Progenitor cell of endocrine pancreas (in vitro differentiated cells): ENCODE measurements around the gene TPPP3. TPM values are rescaled to one million over a fixed set of nuclear protein-coding genes. Genes with fewer than 3 reads are reported as not detected.
"Not testable (repeated sequence)": the region's sequence is repeated elsewhere in the genome, so short reads cannot be mapped to it uniquely, and the experiment has no call there.

ENCODE experiments used
- DNase-seq: peaks from one replicate; pipeline ENCODE4 v3.0.0; 2021; ENCODE audit warnings: low spot score; ENCODE audit not compliant: unreplicated experiment
- H3K27ac Mint-ChIP-seq: 2 replicates; pipeline ENCODE4 v1.8.0; 2021; ENCODE audit warnings: mild to moderate bottlenecking, moderate library complexity, mixed read lengths
- H3K27me3 Mint-ChIP-seq: 2 replicates; pipeline ENCODE4 v1.8.0; 2021; ENCODE audit warnings: mixed read lengths
- H3K36me3 Mint-ChIP-seq: 2 replicates; pipeline ENCODE4 v1.8.0; 2022; ENCODE audit warnings: mixed read lengths; ENCODE audit not compliant: insufficient read depth
- H3K4me1 Mint-ChIP-seq: 2 replicates; pipeline ENCODE4 v1.8.0; 2021; ENCODE audit warnings: low read depth, mixed read lengths
- H3K4me3 Mint-ChIP-seq: 2 replicates; pipeline ENCODE4 v1.8.0; 2021; ENCODE audit warnings: low read depth, mild to moderate bottlenecking, moderate library complexity, mixed read lengths
- H3K9me3 Mint-ChIP-seq: 2 replicates; pipeline ENCODE4 v1.8.0; 2021; ENCODE audit warnings: low read depth, mixed read lengths
- total RNA-seq: library from RNA; stranded (reverse); gene quantifications from 2 replicates; pipeline ENCODE4 v1.2.1, GENCODE V29; 2021
- TF ChIP-seq, protein P1 (sequence below): fragments of 200-600 bp; sonication (generic); IDR thresholded peaks from one replicate; pipeline ENCODE4 v1.5.0; 2021; ENCODE audit warnings: antibody characterized with exemption, mild to moderate bottlenecking; ENCODE audit not compliant: unreplicated experiment

TPPP3 gene
- total RNA-seq, 1 donor from 2014 or later = 17.5 TPM

DNA sequence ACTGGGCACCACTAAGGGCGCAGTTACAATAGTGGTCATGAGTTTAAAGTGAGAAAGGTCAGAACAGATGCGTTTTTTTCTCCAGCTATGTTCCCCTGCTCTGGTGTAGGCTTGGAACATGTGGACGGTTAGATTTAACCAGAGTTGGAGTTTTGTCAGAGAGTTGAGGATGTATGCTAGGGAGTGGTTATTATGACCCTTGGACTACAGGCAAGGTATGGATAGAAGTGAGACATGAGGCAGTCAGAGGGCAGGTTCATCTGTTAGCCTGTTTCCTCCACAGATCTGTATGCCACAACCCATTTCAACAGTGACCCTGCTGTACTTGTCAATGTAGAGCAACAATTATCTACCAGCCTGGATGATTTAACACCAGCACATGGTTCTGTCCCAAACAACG, 22.6 kb downstream of the TPPP3 start:
- no peaks in the 10 kb centered on the region for H3K36me3 Mint-ChIP-seq
- no peaks in the 10 kb centered on the region for H3K27me3 Mint-ChIP-seq
- H3K4me3 Mint-ChIP-seq = no peak overlapping the region
- no peaks in the 10 kb centered on the region for H3K9me3 Mint-ChIP-seq
- H3K4me1 Mint-ChIP-seq = peaks cover 4% of the 10 kb centered on the region
- no peak overlapping the region for H3K27ac Mint-ChIP-seq
- TF ChIP-seq, protein P1, sequence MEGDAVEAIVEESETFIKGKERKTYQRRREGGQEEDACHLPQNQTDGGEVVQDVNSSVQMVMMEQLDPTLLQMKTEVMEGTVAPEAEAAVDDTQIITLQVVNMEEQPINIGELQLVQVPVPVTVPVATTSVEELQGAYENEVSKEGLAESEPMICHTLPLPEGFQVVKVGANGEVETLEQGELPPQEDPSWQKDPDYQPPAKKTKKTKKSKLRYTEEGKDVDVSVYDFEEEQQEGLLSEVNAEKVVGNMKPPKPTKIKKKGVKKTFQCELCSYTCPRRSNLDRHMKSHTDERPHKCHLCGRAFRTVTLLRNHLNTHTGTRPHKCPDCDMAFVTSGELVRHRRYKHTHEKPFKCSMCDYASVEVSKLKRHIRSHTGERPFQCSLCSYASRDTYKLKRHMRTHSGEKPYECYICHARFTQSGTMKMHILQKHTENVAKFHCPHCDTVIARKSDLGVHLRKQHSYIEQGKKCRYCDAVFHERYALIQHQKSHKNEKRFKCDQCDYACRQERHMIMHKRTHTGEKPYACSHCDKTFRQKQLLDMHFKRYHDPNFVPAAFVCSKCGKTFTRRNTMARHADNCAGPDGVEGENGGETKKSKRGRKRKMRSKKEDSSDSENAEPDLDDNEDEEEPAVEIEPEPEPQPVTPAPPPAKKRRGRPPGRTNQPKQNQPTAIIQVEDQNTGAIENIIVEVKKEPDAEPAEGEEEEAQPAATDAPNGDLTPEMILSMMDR = no peak
- no peak for DNase-seq

- TF ChIP-seq, protein P1 = no peak
- DNase-seq = no peak
- H3K27me3 Mint-ChIP-seq = no peaks in the 10 kb centered on the region
- H3K9me3 Mint-ChIP-seq = no peaks in the 10 kb centered on the region
- H3K27ac Mint-ChIP-seq = peak overlapping the region; percentile 81
- H3K4me3 Mint-ChIP-seq = peak overlapping the region; percentile 2
- peaks cover 35% of the 10 kb centered on the region for H3K4me1 Mint-ChIP-seq
- no peaks in the 10 kb centered on the region for H3K36me3 Mint-ChIP-seq
Measured at GRCh38 chr16:67364600-67365235, 28.6 kb downstream of the TPPP3 start.

- Mint-ChIP-seq H3K36me3 (no peaks in the 10 kb centered on the region), H3K4me1 (peaks cover 51% of the 10 kb centered on the region), H3K27me3 (no peaks in the 10 kb centered on the region), H3K9me3 (no peaks in the 10 kb centered on the region), H3K4me3 (no peak overlapping the region), H3K27ac (no peak overlapping the region)
- DNase-seq = no peak
- TF ChIP-seq, protein P1 = no peak
Measured at GRCh38 chr16:67361038-67361437, 32.3 kb downstream of the TPPP3 start.

DNA sequence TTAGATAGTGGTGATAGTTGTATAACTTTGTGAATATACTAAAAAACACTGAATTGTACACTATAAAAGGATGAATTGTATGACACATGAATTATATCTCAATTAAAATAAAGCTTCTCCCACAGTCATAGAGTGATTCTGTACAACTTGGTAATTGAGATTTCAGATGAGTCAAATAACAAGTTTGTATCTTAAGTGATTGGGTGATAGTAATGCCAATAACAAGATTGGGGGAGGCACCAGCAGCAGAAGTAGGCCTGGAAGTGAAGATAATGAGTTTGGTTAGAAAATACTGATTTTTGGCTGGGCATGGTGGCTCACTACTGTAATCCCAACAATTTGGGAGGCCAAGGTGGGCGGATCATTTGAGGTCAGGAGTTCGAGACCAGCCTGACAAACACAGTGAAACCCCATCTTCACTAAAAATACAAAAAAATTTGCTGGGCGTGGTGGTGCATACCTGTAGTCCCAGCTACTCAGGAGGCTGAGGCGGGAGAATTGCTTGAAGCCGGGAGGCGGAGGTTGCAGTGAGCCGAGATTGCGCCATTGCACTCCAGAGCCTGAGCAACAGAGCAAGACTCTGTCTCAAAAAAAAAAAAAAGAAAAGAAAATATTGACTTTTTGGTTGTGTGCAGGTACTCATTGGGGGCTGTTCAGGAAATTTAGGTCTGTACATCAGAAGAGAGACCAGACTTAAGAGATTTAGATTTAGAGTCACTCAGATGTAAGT, 33.6 kb downstream of the TPPP3 start:
- not testable (repeated sequence) for H3K27me3 Mint-ChIP-seq

GRCh38 chr16:67357561-67357960, 35.7 kb downstream of the TPPP3 start:
- TF ChIP-seq, protein P1 = no peak
- no peak for DNase-seq
- H3K9me3 Mint-ChIP-seq = no peaks in the 10 kb centered on the region
- H3K4me1 Mint-ChIP-seq = peaks cover 32% of the 10 kb centered on the region
- H3K36me3 Mint-ChIP-seq = no peaks in the 10 kb centered on the region
- H3K27me3 Mint-ChIP-seq = no peaks in the 10 kb centered on the region
- no peak overlapping the region for H3K27ac Mint-ChIP-seq
- H3K4me3 Mint-ChIP-seq = no peak overlapping the region

More for the DNA sequence above, 33.6 kb downstream of the TPPP3 start:
- not testable (repeated sequence) for H3K27ac Mint-ChIP-seq, DNase-seq, H3K4me3 Mint-ChIP-seq, H3K36me3 Mint-ChIP-seq, H3K9me3 Mint-ChIP-seq
- peaks cover 45% of the 10 kb centered on the region for H3K4me1 Mint-ChIP-seq
